ENCODE measurements around the gene IFIT3.

IFIT3 gene

GRCh38 chr10:89360157-89360556 is 32.4 kb downstream of the IFIT3 start:
- DNase-seq (ENCODE audit: low spot score), result no peak

- no peak for DNase-seq (ENCODE audit: low spot score)
These were observed 35.1 kb downstream of the IFIT3 start for GRCh38 chr10:89362929-89363328.

- DNase-seq (ENCODE audit: low spot score), result no peak
These were observed 36.1 kb downstream of the IFIT3 start for GRCh38 chr10:89363729-89364442.

GRCh38 chr10:89364531-89364930 is 36.7 kb downstream of the IFIT3 start:
- DNase-seq (ENCODE audit: low spot score), result no peak

- peak; percentile 4 for DNase-seq (ENCODE audit: low spot score)
These were observed 39.7 kb downstream of the IFIT3 start for GRCh38 chr10:89367529-89367928.

GRCh38 chr10:89368129-89368528 is 40.3 kb downstream of the IFIT3 start:
- DNase-seq (ENCODE audit: low spot score), result no peak

GRCh38 chr10:89369156-89370105 is 41.6 kb downstream of the IFIT3 start:
- peak; percentile 55 for DNase-seq (ENCODE audit: low spot score)

- no peak for DNase-seq (ENCODE audit: low spot score)
These were observed 43.3 kb downstream of the IFIT3 start for GRCh38 chr10:89371079-89371478.

- DNase-seq (ENCODE audit: low spot score), result no peak
These were observed 44.2 kb downstream of the IFIT3 start for GRCh38 chr10:89371987-89372386.

GRCh38 chr10:89373916-89374711 is 46.3 kb downstream of the IFIT3 start:
- DNase-seq (ENCODE audit: low spot score), result peak; percentile 92

GRCh38 chr10:89374713-89375141 is 46.9 kb downstream of the IFIT3 start:
- no peak for DNase-seq (ENCODE audit: low spot score)

- DNase-seq (ENCODE audit: low spot score), result no peak
These were observed 50.2 kb downstream of the IFIT3 start, which contains the start of gene IFIT1B for GRCh38 chr10:89377705-89378637. Gene IFIT1B, plus strand, starts transcription at chr10:89378056. Its CDS starts 80 bp downstream, at chr10:89378136.

- DNase-seq (ENCODE audit: low spot score), result no peak
These were observed 51.3 kb downstream of the IFIT3 start for GRCh38 chr10:89379103-89379502.

GRCh38 chr10:89382757-89383156 is 55.0 kb downstream of the IFIT3 start:
- DNase-seq (ENCODE audit: low spot score), result no peak

- DNase-seq (ENCODE audit: low spot score), result no peak
These were observed 56.9 kb downstream of the IFIT3 start for GRCh38 chr10:89384474-89385340.

- DNase-seq (ENCODE audit: low spot score), result no peak
These were observed 61.0 kb downstream of the IFIT3 start for GRCh38 chr10:89388806-89389205.

GRCh38 chr10:89389254-89389653 is 61.5 kb downstream of the IFIT3 start:
- peak; percentile 38 for DNase-seq (ENCODE audit: low spot score)
